OCI-LY7 (cell line): ENCODE results near the gene PLEKHO1. TPM values are rescaled to one million over a fixed set of nuclear protein-coding genes. Genes with fewer than 3 reads are reported as not detected.
"Not testable (repeated sequence)": the region's sequence is repeated elsewhere in the genome, so short reads cannot be mapped to it uniquely, and the experiment has no call there.

Source experiments
- BruUV-seq: library from RNA; stranded (reverse); fragments of 400-500 nt; replicated peaks from 2 replicates; lab custom pipeline; 2021; lab: Mats Ljungman, UMichigan
- CTCF ChIA-PET: fragments of 300-600 bp; sonication (Branson Sonifier 250); formaldehyde crosslinking; loops from one replicate; lab custom pipeline; 2022; ENCODE audit warnings: antibody characterized with exemption; ENCODE audit not compliant: unreplicated experiment; lab: Charles Lee
- POLR2A ChIA-PET: fragments of 300-600 bp; sonication (Branson Sonifier 250); formaldehyde crosslinking; loops from one replicate; lab custom pipeline; 2022; ENCODE audit warnings: antibody characterized with exemption; lab: Charles Lee
- DNase-seq: peaks from one replicate; pipeline ENCODE4 v3.0.0-alpha.2; 2015; ENCODE audit warnings: low spot score
- H2AFZ ChIP-seq: fragments of 200-600 bp; sonication (generic), shearing (Covaris generic); 2 replicates; pipeline ENCODE4 v1.6.1; 2014; ENCODE audit warnings: mild to moderate bottlenecking, antibody characterized with exemption, low read length, moderate library complexity
- H3K27ac ChIP-seq: fragments of 200-600 bp; sonication (generic); 2 replicates; pipeline ENCODE4 v1.5.1; 2014; ENCODE audit warnings: mixed run types, low read depth, mild to moderate bottlenecking, moderate library complexity, low read length, inconsistent platforms; ENCODE audit not compliant: poor library complexity, severe bottlenecking
- H3K36me3 ChIP-seq: fragments of 200-600 bp; sonication (generic); 2 replicates; pipeline ENCODE4 v1.6.1; 2014; ENCODE audit warnings: mild to moderate bottlenecking, antibody characterized with exemption, low read length, moderate library complexity, mixed read lengths; ENCODE audit not compliant: insufficient read depth
- H3K4me1 ChIP-seq: fragments of 200-600 bp; sonication (generic); 2 replicates; pipeline ENCODE4 v1.5.1; 2014; ENCODE audit warnings: mild to moderate bottlenecking, low read length; ENCODE audit not compliant: insufficient read depth, poor library complexity, severe bottlenecking
- H3K4me2 ChIP-seq: fragments of 200-600 bp; sonication (generic); 2 replicates; pipeline ENCODE4 v1.6.1; 2014; ENCODE audit warnings: mild to moderate bottlenecking, low read length
- H3K4me3 ChIP-seq: fragments of 200-600 bp; sonication (generic); 2 replicates; pipeline ENCODE4 v1.5.1; 2014; ENCODE audit warnings: mild to moderate bottlenecking, low read depth, low read length; ENCODE audit not compliant: poor library complexity, severe bottlenecking
- H3K79me2 ChIP-seq: fragments of 200-600 bp; sonication (generic); 2 replicates; pipeline ENCODE4 v1.6.1; 2016; ENCODE audit warnings: low read depth, mild to moderate bottlenecking, low read length, moderate library complexity, mixed read lengths; ENCODE audit not compliant: insufficient read depth
- H3K9me2 ChIP-seq: fragments of 200-600 bp; sonication (generic); 2 replicates; pipeline ENCODE4 v1.6.1; 2016; ENCODE audit warnings: mild to moderate bottlenecking, low read length, mixed read lengths; ENCODE audit not compliant: insufficient read depth
- H3K9me3 ChIP-seq: fragments of 200-600 bp; sonication (generic); 2 replicates; pipeline ENCODE4 v1.6.1; 2014; ENCODE audit warnings: mild to moderate bottlenecking, mixed run types, low read length, mixed read lengths
- H4K20me1 ChIP-seq: fragments of 200-600 bp; sonication (generic); 2 replicates; pipeline ENCODE4 v1.6.1; 2014; ENCODE audit warnings: mild to moderate bottlenecking, antibody characterized with exemption, low read length, moderate library complexity, mixed read lengths; ENCODE audit not compliant: insufficient read depth
- EZH2phosphoT487 ChIP-seq: fragments of 200-600 bp; sonication (generic); IDR thresholded peaks from 2 replicates; pipeline ENCODE4 v1.6.1; 2018; ENCODE audit warnings: low read depth, borderline replicate concordance, mild to moderate bottlenecking, mixed run types, antibody characterized with exemption, low read length, moderate library complexity, mixed read lengths
- intact Hi-C: fragments of 100-400 bp; cut with micrococcal nuclease; formaldehyde crosslinking; loops from one replicate; pipeline ENCODE4 v1.10.0; 2022; ENCODE audit not compliant: unreplicated experiment
- total RNA-seq, 2 experiments: library from RNA; depleted of rRNA in 1 of 2; stranded (reverse); fragments of >200 nt in 1 of 2; shearing (Covaris generic) in 1 of 2; gene quantifications; 2 replicates each; pipeline ENCODE4 v1.2.3, GENCODE V29; 2014 to 2022
- TF ChIP-seq, protein P1 (sequence below): fragments of 200-600 bp; sonication (generic); conservative IDR thresholded peaks from 2 replicates; pipeline ENCODE4 v1.5.1; 2014; ENCODE audit warnings: mild to moderate bottlenecking, antibody characterized with exemption, low read length, moderate library complexity, mixed read lengths

Gene PLEKHO1
- total RNA-seq, 2 experiments from 2014 or later = 75.5 to 122 TPM

- H3K4me1 ChIP-seq = no peaks in the 10 kb centered on the region
- no TSS peak for BruUV-seq
- H3K4me3 ChIP-seq = no peak overlapping the region
- CTCF ChIA-PET = no interaction called here
- no peaks in the 10 kb centered on the region for H4K20me1 ChIP-seq
- H2AFZ ChIP-seq = no peak overlapping the region
- intact Hi-C loops = no loop called here
- H3K27ac ChIP-seq = no peak overlapping the region
- POLR2A ChIA-PET = interaction anchor here (0.9 kb wide), 1 partner anchor 26 kb away, joined by 3 read pairs; no protein-coding TSS in a partner anchor
- H3K9me3 ChIP-seq = no peaks in the 10 kb centered on the region
- TF ChIP-seq EZH2phosphoT487 = no peak
- TF ChIP-seq, protein P1, sequence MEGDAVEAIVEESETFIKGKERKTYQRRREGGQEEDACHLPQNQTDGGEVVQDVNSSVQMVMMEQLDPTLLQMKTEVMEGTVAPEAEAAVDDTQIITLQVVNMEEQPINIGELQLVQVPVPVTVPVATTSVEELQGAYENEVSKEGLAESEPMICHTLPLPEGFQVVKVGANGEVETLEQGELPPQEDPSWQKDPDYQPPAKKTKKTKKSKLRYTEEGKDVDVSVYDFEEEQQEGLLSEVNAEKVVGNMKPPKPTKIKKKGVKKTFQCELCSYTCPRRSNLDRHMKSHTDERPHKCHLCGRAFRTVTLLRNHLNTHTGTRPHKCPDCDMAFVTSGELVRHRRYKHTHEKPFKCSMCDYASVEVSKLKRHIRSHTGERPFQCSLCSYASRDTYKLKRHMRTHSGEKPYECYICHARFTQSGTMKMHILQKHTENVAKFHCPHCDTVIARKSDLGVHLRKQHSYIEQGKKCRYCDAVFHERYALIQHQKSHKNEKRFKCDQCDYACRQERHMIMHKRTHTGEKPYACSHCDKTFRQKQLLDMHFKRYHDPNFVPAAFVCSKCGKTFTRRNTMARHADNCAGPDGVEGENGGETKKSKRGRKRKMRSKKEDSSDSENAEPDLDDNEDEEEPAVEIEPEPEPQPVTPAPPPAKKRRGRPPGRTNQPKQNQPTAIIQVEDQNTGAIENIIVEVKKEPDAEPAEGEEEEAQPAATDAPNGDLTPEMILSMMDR = no peak
- no peak for DNase-seq
- H3K79me2 ChIP-seq = no peaks in the 10 kb centered on the region
- no peak overlapping the region for H3K4me2 ChIP-seq
- H3K36me3 ChIP-seq = no peaks in the 10 kb centered on the region
- no peaks in the 10 kb centered on the region for H3K9me2 ChIP-seq
Measured at GRCh38 chr1:150207281-150207971, 57.7 kb downstream of the PLEKHO1 start.

DNA sequence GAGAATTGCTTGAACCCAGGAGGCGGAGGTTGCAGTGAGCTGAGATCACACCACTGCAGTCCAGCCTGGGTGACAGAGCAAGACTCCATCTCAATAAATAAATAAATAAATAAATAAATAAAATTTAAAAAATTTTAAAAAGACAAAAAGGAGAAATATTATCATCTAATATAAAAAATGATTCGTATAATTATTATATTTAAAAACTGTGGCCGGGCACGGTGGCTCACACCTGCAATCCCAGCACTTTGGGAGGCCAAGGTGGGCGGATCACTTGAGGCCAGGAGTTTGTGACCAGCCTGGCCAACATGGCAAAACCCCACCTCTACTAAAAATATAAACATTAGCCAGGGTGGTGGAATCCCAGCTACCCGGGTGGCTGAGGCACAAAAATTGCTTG is 58.7 kb downstream of the PLEKHO1 start:
- H3K36me3 ChIP-seq, intact Hi-C loops, H4K20me1 ChIP-seq, CTCF ChIA-PET, H3K4me2 ChIP-seq, H3K79me2 ChIP-seq, H3K4me3 ChIP-seq, H2AFZ ChIP-seq, DNase-seq, H3K9me2 ChIP-seq, H3K4me1 ChIP-seq, H3K9me3 ChIP-seq, BruUV-seq, POLR2A ChIA-PET, H3K27ac ChIP-seq: not testable (repeated sequence)

Other genes with a start within 250 kb of the PLEKHO1 start
- 1.0 and 1.3 TPM in 2 replicates for gene SV2A, start 232.1 kb upstream of the PLEKHO1 start, total RNA-seq (2014; rRNA removed; shearing (Covaris generic))
- 1.2 and 1.9 TPM in 2 replicates for gene SV2A, start 232.1 kb upstream of the PLEKHO1 start, total RNA-seq (2022)
- gene SF3B4, start 222.1 kb upstream of the PLEKHO1 start, total RNA-seq (2014; rRNA removed; shearing (Covaris generic)) = 16.7 and 18.0 TPM in 2 replicates
- 64.6 and 70.4 TPM in 2 replicates for gene SF3B4, start 222.1 kb upstream of the PLEKHO1 start, total RNA-seq (2022)
- 0.08 and 0.09 TPM in 2 replicates for gene MTMR11, start 213.0 kb upstream of the PLEKHO1 start, total RNA-seq (2014; rRNA removed; shearing (Covaris generic))
- 0.24 TPM in 1 of 2 replicates, not detected in the other for gene MTMR11, start 213.0 kb upstream of the PLEKHO1 start, total RNA-seq (2022)
- 1.6 and 1.7 TPM in 2 replicates for gene OTUD7B, start 139.2 kb upstream of the PLEKHO1 start, total RNA-seq (2014; rRNA removed; shearing (Covaris generic))
- gene OTUD7B, start 139.2 kb upstream of the PLEKHO1 start, total RNA-seq (2022) = 4.3 and 4.8 TPM in 2 replicates
- 38.9 and 40.2 TPM in 2 replicates for gene VPS45, start 82.1 kb upstream of the PLEKHO1 start, total RNA-seq (2014; rRNA removed; shearing (Covaris generic))
- 54.4 and 58.2 TPM in 2 replicates for gene VPS45, start 82.1 kb upstream of the PLEKHO1 start, total RNA-seq (2022)
- 52.8 and 73.5 TPM in 2 replicates for gene ANP32E, start 86.2 kb downstream of the PLEKHO1 start, total RNA-seq (2014; rRNA removed; shearing (Covaris generic))
- gene ANP32E, start 86.2 kb downstream of the PLEKHO1 start, total RNA-seq (2022) = 152 and 170 TPM in 2 replicates
- gene CA14, start 107.9 kb downstream of the PLEKHO1 start, total RNA-seq (2014; rRNA removed; shearing (Covaris generic)) = not detected in 2 replicates
- gene CA14, start 107.9 kb downstream of the PLEKHO1 start, total RNA-seq (2022) = not detected in 2 replicates
- 83.3 and 113 TPM in 2 replicates for gene APH1A, start 119.1 kb downstream of the PLEKHO1 start, total RNA-seq (2014; rRNA removed; shearing (Covaris generic))
- 122 and 124 TPM in 2 replicates for gene APH1A, start 119.1 kb downstream of the PLEKHO1 start, total RNA-seq (2022)
- 0.44 TPM in 1 of 2 replicates, not detected in the other for gene C1orf54, start 122.9 kb downstream of the PLEKHO1 start, total RNA-seq (2014; rRNA removed; shearing (Covaris generic))
- gene C1orf54, start 122.9 kb downstream of the PLEKHO1 start, total RNA-seq (2022) = 0.61 and 1.5 TPM in 2 replicates
- gene CIART, start 132.6 kb downstream of the PLEKHO1 start, total RNA-seq (2014; rRNA removed; shearing (Covaris generic)) = not detected in 2 replicates
- 0.63 and 0.68 TPM in 2 replicates for gene CIART, start 132.6 kb downstream of the PLEKHO1 start, total RNA-seq (2022)
- 64.8 and 80.0 TPM in 2 replicates for gene MRPS21, start 143.9 kb downstream of the PLEKHO1 start, total RNA-seq (2014; rRNA removed; shearing (Covaris generic))
- 74.2 and 75.5 TPM in 2 replicates for gene MRPS21, start 143.9 kb downstream of the PLEKHO1 start, total RNA-seq (2022)
- 46.6 and 49.2 TPM in 2 replicates for gene PRPF3, start 171.6 kb downstream of the PLEKHO1 start, total RNA-seq (2014; rRNA removed; shearing (Covaris generic))
- 77.7 and 77.8 TPM in 2 replicates for gene PRPF3, start 171.6 kb downstream of the PLEKHO1 start, total RNA-seq (2022)
- gene RPRD2, start 214.2 kb downstream of the PLEKHO1 start, total RNA-seq (2014; rRNA removed; shearing (Covaris generic)) = 12.7 and 17.0 TPM in 2 replicates
- 38.6 and 39.7 TPM in 2 replicates for gene RPRD2, start 214.2 kb downstream of the PLEKHO1 start, total RNA-seq (2022)